HepG2 (cell line): ENCODE results near the gene C1orf116. TPM values are rescaled to one million over a fixed set of nuclear protein-coding genes. Genes with fewer than 3 reads are reported as not detected.

ENCODE experiments used
- ATAC-seq: fragments of 200-7000 bp; cut with Tn5 transposase; 3 replicates; pipeline ENCODE4 v1.9.1; 2020; ENCODE audit warnings: mild to moderate bottlenecking, moderate library complexity
- BruUV-seq: library from RNA; stranded (reverse); fragments of 400-500 nt; replicated peaks from 2 replicates; lab custom pipeline; 2021; lab: Mats Ljungman, UMichigan
- CTCF ChIA-PET: fragments of 300-600 bp; formaldehyde crosslinking; extraction: SDS; loops from one replicate; lab custom pipeline; 2021; ENCODE audit warnings: low total read pairs, inconsistent platforms, low intra/inter-chr PET ratio; lab: Yijun Ruan, JAX
- POLR2A ChIA-PET: fragments of 350-600 bp; sonication (Branson Sonifier 250); formaldehyde crosslinking; loops from one replicate; lab custom pipeline; 2020; ENCODE audit warnings: antibody characterized with exemption, inconsistent platforms; lab: Yijun Ruan, JAX
- DNase-seq: peaks from one replicate; pipeline ENCODE4 v3.0.0-alpha.2; 2015; ENCODE audit warnings: low spot score
- FAIRE-seq: peaks from 3 replicates; lab custom pipeline; 2011; peaks lifted over from hg19 to GRCh38; lab: Jason Lieb, UNC
- H2AFZ ChIP-seq: one replicate; pipeline ENCODE4 v1.6.1; 2011; ENCODE audit warnings: low read length, inconsistent platforms
- H3K27ac ChIP-seq: fragments of 300-600 bp; 3 replicates; pipeline ENCODE4 v1.8.0; 2011; ENCODE audit warnings: mixed run types, mild to moderate bottlenecking, mixed read lengths, low read length, inconsistent platforms; ENCODE audit not compliant: insufficient read depth; ENCODE audit errors: extremely low read length
- H3K27me3 ChIP-seq, 2 experiments: fragments of 200-600 bp in 1 of 2; 2 replicates in 1 of 2; 3 replicates in 1 of 2; pipeline versions ENCODE4 v1.6.0 to v1.8.0; 2011; ENCODE audit warnings: low read length in 2 of 2, mild to moderate bottlenecking in 2 of 2, moderate library complexity in 2 of 2, inconsistent platforms in 1 of 2; ENCODE audit not compliant: insufficient read depth in 2 of 2, control insufficient read depth in 1 of 2
- H3K36me3 ChIP-seq, 2 experiments: fragments of 200-600 bp in 1 of 2; replicated peaks in 1 of 2; 2 replicates in 1 of 2; 3 replicates in 1 of 2; pipeline versions ENCODE4 v1.5.1 to v1.8.0; 2011; ENCODE audit warnings: low read length in 2 of 2, inconsistent platforms in 1 of 2; ENCODE audit not compliant: insufficient read depth in 2 of 2, control insufficient read depth in 1 of 2
- H3K4me1 ChIP-seq: 2 replicates; pipeline ENCODE4 v1.5.1; 2012; ENCODE audit warnings: low read length, inconsistent platforms; ENCODE audit not compliant: insufficient read depth
- H3K4me2 ChIP-seq: 2 replicates; pipeline ENCODE4 v1.6.0; 2011; ENCODE audit warnings: low read depth, low read length, inconsistent platforms
- H3K4me3 ChIP-seq, 3 experiments: fragments of 200-600 bp in 1 of 3; sonication (generic), shearing (Covaris generic) in 1 of 3; replicated peaks in 1 of 3; 2 replicates each; pipeline ENCODE4 v1.5.1; 2011 to 2016; ENCODE audit warnings: low read length in 3 of 3, inconsistent platforms in 2 of 3, low read depth in 2 of 3, mild to moderate bottlenecking in 2 of 3, control low read depth in 1 of 3, mixed read lengths in 1 of 3; ENCODE audit not compliant: insufficient read depth in 1 of 3
- H3K79me2 ChIP-seq: one replicate; pipeline ENCODE4 v1.6.1; 2011; ENCODE audit warnings: low read length, inconsistent platforms; ENCODE audit not compliant: insufficient read depth
- H3K9ac ChIP-seq: 2 replicates; pipeline ENCODE4 v1.6.0; 2011; ENCODE audit warnings: mild to moderate bottlenecking, low read depth, low read length, inconsistent platforms; ENCODE audit not compliant: insufficient read depth
- H3K9me3 ChIP-seq: 2 replicates; pipeline ENCODE4 v1.5.1; 2012; ENCODE audit warnings: mild to moderate bottlenecking, low read length
- H4K20me1 ChIP-seq: 2 replicates; pipeline ENCODE4 v1.6.0; 2011; ENCODE audit warnings: inconsistent platforms, mild to moderate bottlenecking, low read length, moderate library complexity; ENCODE audit not compliant: insufficient read depth
- ATF7 ChIP-seq, 2 experiments: fragments of 450-650 bp in 1 of 2; sonication (generic) in 1 of 2; formaldehyde crosslinking in 1 of 2; IDR thresholded peaks; 2 replicates each; pipeline versions ENCODE4 v1.4.0 to v1.6.1; 2016 to 2020; ENCODE audit warnings: antibody characterized with exemption in 1 of 2, mild to moderate bottlenecking in 1 of 2, missing genetic modification reagents in 1 of 2
- MAFF ChIP-seq: IDR thresholded peaks from 2 replicates; pipeline ENCODE4 v1.6.1; 2011; ENCODE audit warnings: low read depth, low read length, improper control_type of control experiment
- MAFK ChIP-seq, 2 experiments: IDR thresholded peaks in 1 of 2; conservative IDR thresholded peaks in 1 of 2; 2 replicates each; pipeline ENCODE4 v1.6.1; 2011; ENCODE audit warnings: improper control_type of control experiment in 2 of 2, low read length in 2 of 2
- NFKBIZ ChIP-seq: IDR thresholded peaks from 2 replicates; pipeline ENCODE4 v1.6.1; 2018; ENCODE audit warnings: missing genetic modification reagents, missing compliant biosample characterization
- RARA ChIP-seq: IDR thresholded peaks from 2 replicates; pipeline ENCODE4 v1.6.1; 2016; ENCODE audit warnings: missing genetic modification reagents, missing compliant biosample characterization
- SOX13 ChIP-seq, 3 experiments: fragments of 450-650 bp in 1 of 3; sonication (generic) in 1 of 3; formaldehyde crosslinking in 1 of 3; IDR thresholded peaks in 2 of 3; conservative IDR thresholded peaks in 1 of 3; 2 replicates each; pipeline versions ENCODE4 v1.5.0 to v1.6.1; 2016 to 2020; ENCODE audit warnings: antibody characterized with exemption in 1 of 3, mild to moderate bottlenecking in 1 of 3, missing compliant biosample characterization in 1 of 3, missing genetic modification reagents in 1 of 3, moderate library complexity in 1 of 3
- SP2 ChIP-seq: sonication (generic); formaldehyde crosslinking; IDR thresholded peaks from 2 replicates; pipeline ENCODE4 v1.5.1; 2020; ENCODE audit warnings: mild to moderate bottlenecking, missing genetic modification reagents
- ZNF225 ChIP-seq: sonication (generic); formaldehyde crosslinking; IDR thresholded peaks from 2 replicates; pipeline ENCODE4 v1.4.0; 2020; ENCODE audit warnings: mild to moderate bottlenecking, missing genetic modification reagents
- ZNF256 ChIP-seq: sonication (generic); formaldehyde crosslinking; conservative IDR thresholded peaks from 2 replicates; pipeline ENCODE4 v1.4.0; 2020; ENCODE audit warnings: missing genetic modification reagents
- ZNF615 ChIP-seq: sonication (generic); formaldehyde crosslinking; IDR thresholded peaks from 2 replicates; pipeline ENCODE4 v1.5.0; 2020; ENCODE audit warnings: mild to moderate bottlenecking, missing genetic modification reagents, borderline replicate concordance
- WGBS: methylation state at CpG from one replicate; pipeline ENCODE4 v1.1.6; 2017; ENCODE audit warnings: low lambda C conversion rate; 5-methylcytosine and 5-hydroxymethylcytosine counted together
- in situ Hi-C: cut with HindIII; loops from 2 replicates; pipeline ENCODE4 v1.10.0; 2017; ENCODE audit warnings: low pct_unique_long_range_greater_than_20kb; ENCODE audit not compliant: extremely low pct_ligation_motif_present
- intact Hi-C: fragments of 100-400 bp; cut with micrococcal nuclease; formaldehyde crosslinking; loops from one replicate; pipeline ENCODE4 v1.10.0; 2022; ENCODE audit not compliant: unreplicated experiment
- polyA plus RNA-seq, 8 experiments: library from polyadenylated mRNA; depleted of rRNA in 3 of 8; stranded (reverse) in 7 of 8; unstranded in 1 of 8; fragments of >200 nt; fragmentation: Illumina TruSeq in 4 of 8; extraction: Trizol in 4 of 8; gene quantifications; 2 replicates each; pipeline versions ENCODE4 v1.2.1 to v1.2.3, GENCODE V29; 2011 to 2016; ENCODE audit warnings: low read depth in 4 of 8, missing spikeins in 1 of 8, mixed read lengths in 1 of 8; ENCODE audit not compliant: insufficient read depth in 1 of 8
- total RNA-seq, 5 experiments: library from RNA; depleted of rRNA; stranded (reverse); fragments of >200 nt; fragmentation: Illumina TruSeq; extraction: Trizol; gene quantifications; 2 replicates each; pipeline ENCODE4 v1.2.3, GENCODE V29; 2016; ENCODE audit warnings: low read depth in 1 of 5
- TF ChIP-seq, protein P1 (sequence below): IDR thresholded peaks from 2 replicates; pipeline ENCODE4 v1.6.1; 2016; ENCODE audit warnings: missing compliant biosample characterization, missing genetic modification reagents, borderline replicate concordance
- TF ChIP-seq, protein P2 (sequence below): sonication (generic); formaldehyde crosslinking; IDR thresholded peaks from 2 replicates; pipeline ENCODE4 v1.4.0; 2020; ENCODE audit warnings: missing genetic modification reagents

Gene C1orf116
- total and polyA plus RNA-seq, 2 of the 13 experiments (the other 11 are each of a cell fraction or from before 2014, with no cell fraction given), result 0.51 to 0.95 TPM

DNA sequence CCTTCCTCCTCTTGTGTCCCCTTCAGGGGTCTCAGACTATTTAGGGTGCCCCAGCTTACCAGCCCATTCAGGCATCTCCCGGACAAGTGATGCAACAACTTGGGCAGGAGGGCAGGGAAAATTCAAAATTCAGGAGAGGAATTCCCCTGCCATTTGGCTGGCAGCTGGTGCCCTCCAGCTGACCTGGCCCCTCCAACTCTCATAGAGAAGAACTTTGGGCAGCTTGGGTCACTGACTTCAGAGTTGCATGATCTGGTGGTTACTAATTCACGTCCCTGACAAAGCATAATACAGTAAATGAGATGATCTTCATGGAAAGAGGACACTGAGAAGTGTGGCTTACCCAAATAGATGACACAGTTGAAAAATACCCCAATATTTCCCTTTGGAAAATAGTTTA lies 62.1 kb downstream of the C1orf116 start, which contains the start of gene FCAMR:
Gene FCAMR (minus strand): TSS at position 15 of the 400 bp plus-strand sequence. CDS start 335 bp downstream, outside the sequence.
- no peak for TF ChIP-seq ZNF615
- TF ChIP-seq RARA (CRISPR knock-in tag), result no peak
- TF ChIP-seq ZNF256 (CRISPR knock-in tag), result no peak
- no peak for TF ChIP-seq SP2 (CRISPR knock-in tag)
- Histone ChIP-seq H3K4me3 (no peak within 1 kb of the TSS), H2AFZ (no peak within 1 kb of the TSS), H3K79me2 (no peaks in the 10 kb centered on the region), H4K20me1 (no peaks in the 10 kb centered on the region), H3K9me3 (no peaks in the 10 kb centered on the region), H3K4me2 (no peak within 1 kb of the TSS), H3K9ac (no peak within 1 kb of the TSS), H3K27ac (no peak within 1 kb of the TSS), H3K4me1 (0 out of 2 replicates have a peak, but pooled peaks cover 7% of the 10 kb centered on the region), H3K36me3 (no peaks in the 10 kb centered on the region), H3K27me3 (peaks cover 0 to 20% of the 10 kb centered on the region in 2 experiments; a peak in 3 of 5 replicates)
- POLR2A ChIA-PET, result no interaction called here
- BruUV-seq, result no TSS peak
- in situ Hi-C loops, result no loop called here
- CTCF ChIA-PET, result no interaction called here
- no peak for DNase-seq
- ATAC-seq, result no peak
- FAIRE-seq, result no peak
- intact Hi-C loops, result no loop called here
- 0% methylated on average over 2 of the region's 2 CpGs for WGBS

DNA sequence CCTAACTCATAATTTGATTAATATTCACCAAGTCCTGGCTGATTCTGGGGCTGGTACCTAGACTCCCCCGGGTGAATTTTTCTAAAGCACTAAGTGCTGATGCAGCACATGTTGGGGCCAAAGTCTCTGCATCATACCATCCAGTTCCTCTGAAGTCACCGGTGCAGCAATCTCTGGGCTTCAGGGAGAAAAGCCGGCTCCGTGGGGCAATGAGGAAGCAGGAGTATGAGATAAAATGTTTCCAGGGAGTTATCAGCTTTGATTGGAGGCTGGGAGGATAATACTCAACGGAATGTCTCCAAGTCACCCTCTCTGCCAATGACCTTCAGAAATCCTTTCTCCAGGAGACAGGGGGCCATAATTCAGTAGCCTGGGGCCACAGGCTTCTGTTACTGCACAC lies 63.5 kb downstream of the C1orf116 start:
- Histone ChIP-seq H3K36me3 (no peaks in the 10 kb centered on the region), H4K20me1 (no peaks in the 10 kb centered on the region), H2AFZ (no peak overlapping the region), H3K27me3 (peaks cover 0 to 20% of the 10 kb centered on the region in 2 experiments; a peak in 3 of 5 replicates), H3K9me3 (no peaks in the 10 kb centered on the region), H3K9ac (no peak overlapping the region), H3K27ac (no peak overlapping the region), H3K4me1 (peaks cover 8% of the 10 kb centered on the region; the same call in 1 of the 2 replicates), H3K4me2 (no peak overlapping the region), H3K79me2 (no peaks in the 10 kb centered on the region), H3K4me3 (no peak overlapping the region)
- WGBS, result 10% methylated on average over 5 of the region's 5 CpGs
- ChIA-PET POLR2A (no interaction called here), CTCF (no interaction called here)
- no TSS peak for BruUV-seq
- in situ Hi-C loops (no loop called here), intact Hi-C loops (no loop called here)
- TF ChIP-seq ATF7 (IDR thresholded peaks at IDR 0.05), result no peak
- TF ChIP-seq ATF7 (CRISPR knock-in tag; IDR thresholded peaks at IDR 0.05), result no peak
- peak; percentile 85 to 86 for TF ChIP-seq MAFK (conservative IDR thresholded peaks at IDR 0.05 in 1 of 2, IDR thresholded peaks at IDR 0.05 in 1 of 2; ENCODE audit: low read length in 2 of 2)
- TF ChIP-seq, protein P1, sequence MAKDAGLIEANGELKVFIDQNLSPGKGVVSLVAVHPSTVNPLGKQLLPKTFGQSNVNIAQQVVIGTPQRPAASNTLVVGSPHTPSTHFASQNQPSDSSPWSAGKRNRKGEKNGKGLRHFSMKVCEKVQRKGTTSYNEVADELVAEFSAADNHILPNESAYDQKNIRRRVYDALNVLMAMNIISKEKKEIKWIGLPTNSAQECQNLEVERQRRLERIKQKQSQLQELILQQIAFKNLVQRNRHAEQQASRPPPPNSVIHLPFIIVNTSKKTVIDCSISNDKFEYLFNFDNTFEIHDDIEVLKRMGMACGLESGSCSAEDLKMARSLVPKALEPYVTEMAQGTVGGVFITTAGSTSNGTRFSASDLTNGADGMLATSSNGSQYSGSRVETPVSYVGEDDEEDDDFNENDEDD, result no peak
- peak; percentile 80 for TF ChIP-seq MAFF
- TF ChIP-seq NFKBIZ (CRISPR knock-in tag), result no peak
- TF ChIP-seq, protein P2, sequence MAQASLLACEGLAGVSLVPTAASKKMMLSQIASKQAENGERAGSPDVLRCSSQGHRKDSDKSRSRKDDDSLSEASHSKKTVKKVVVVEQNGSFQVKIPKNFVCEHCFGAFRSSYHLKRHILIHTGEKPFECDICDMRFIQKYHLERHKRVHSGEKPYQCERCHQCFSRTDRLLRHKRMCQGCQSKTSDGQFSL (CRISPR knock-in tag), result no peak
- no peak for TF ChIP-seq SOX13 (IDR thresholded peaks at IDR 0.05)
- TF ChIP-seq SOX13 (CRISPR knock-in tag; conservative IDR thresholded peaks at IDR 0.05 in 1 of 2, IDR thresholded peaks at IDR 0.05 in 1 of 2), result no peak
- TF ChIP-seq ZNF225 (CRISPR knock-in tag), result no peak
- no peak for DNase-seq
- no peak for ATAC-seq
- no peak for FAIRE-seq
